Endothelial cell of umbilical vein (primary cell): ENCODE data around the gene ETFA. TPM values are rescaled to one million over a fixed set of nuclear protein-coding genes. Genes with fewer than 3 reads are reported as not detected.
"Not testable (repeated sequence)": the region's sequence is repeated elsewhere in the genome, so short reads cannot be mapped to it uniquely, and the experiment has no call there.

Experiments used
- BruUV-seq: library from RNA; stranded (reverse); fragments of 400-500 nt; replicated peaks from 2 replicates; lab custom pipeline; 2021; lab: Mats Ljungman, UMichigan
- CTCF ChIA-PET: fragments of 300-600, 350-600 bp; sonication (Branson Sonifier 250); formaldehyde crosslinking; loops from one replicate; lab custom pipeline; 2021; ENCODE audit warnings: antibody characterized with exemption, inconsistent platforms; lab: Charles Lee
- POLR2A ChIA-PET: fragments of 300-600, 350-600 bp; sonication (Branson Sonifier 250); formaldehyde crosslinking; loops from one replicate; lab custom pipeline; 2021; ENCODE audit warnings: antibody characterized with exemption, inconsistent platforms; lab: Charles Lee
- DNase-seq: peaks from one replicate; pipeline ENCODE4 v3.0.0-alpha.2; 2011; ENCODE audit warnings: low read depth, low spot score
- FAIRE-seq: peaks from 2 replicates; lab custom pipeline; 2011; peaks lifted over from hg19 to GRCh38; lab: Jason Lieb, UNC
- H2AFZ ChIP-seq: 2 replicates; pipeline ENCODE4 v1.6.0; 2012; ENCODE audit warnings: low read depth, low read length, control low read depth, inconsistent platforms
- H3K27ac ChIP-seq: 2 replicates; pipeline ENCODE4 v1.5.1; 2011; ENCODE audit warnings: low read depth, mild to moderate bottlenecking, control low read depth, low read length, moderate library complexity; ENCODE audit not compliant: insufficient read depth
- H3K27me3 ChIP-seq, 2 experiments: 2 replicates each; pipeline versions ENCODE4 v1.6.0 to v1.6.1; 2011; ENCODE audit warnings: low read length in 2 of 2, mixed read lengths in 1 of 2; ENCODE audit not compliant: control insufficient read depth in 2 of 2, insufficient read depth in 2 of 2
- H3K36me3 ChIP-seq, 2 experiments: 2 replicates in 1 of 2; 3 replicates in 1 of 2; pipeline ENCODE4 v1.5.1; 2011; ENCODE audit warnings: low read length in 2 of 2, mild to moderate bottlenecking in 1 of 2, moderate library complexity in 1 of 2; ENCODE audit not compliant: control insufficient read depth in 2 of 2, insufficient read depth in 2 of 2; ENCODE audit errors: extremely low read depth in 1 of 2
- H3K4me1 ChIP-seq: 3 replicates; pipeline ENCODE4 v1.5.1; 2011; ENCODE audit warnings: mild to moderate bottlenecking, low read length; ENCODE audit not compliant: control insufficient read depth, insufficient read depth; ENCODE audit errors: extremely low read depth
- H3K4me2 ChIP-seq: 2 replicates; pipeline ENCODE4 v1.6.1; 2011; ENCODE audit warnings: low read length, control low read depth, mixed read lengths; ENCODE audit not compliant: insufficient read depth
- H3K4me3 ChIP-seq, 3 experiments: fragments of 200-600 bp in 1 of 3; sonication (generic), shearing (Covaris generic) in 1 of 3; replicated peaks in 1 of 3; 2 replicates each; pipeline ENCODE4 v1.5.1; 2011 to 2016; ENCODE audit warnings: control low read depth in 3 of 3, low read length in 3 of 3, mild to moderate bottlenecking in 2 of 3, inconsistent platforms in 1 of 3, low read depth in 1 of 3, moderate library complexity in 1 of 3; ENCODE audit not compliant: insufficient read depth in 1 of 3
- H3K79me2 ChIP-seq: 2 replicates; pipeline ENCODE4 v1.6.0; 2012; ENCODE audit warnings: low read length, inconsistent platforms; ENCODE audit not compliant: control insufficient read depth, insufficient read depth
- H3K9ac ChIP-seq: replicated peaks from 2 replicates; pipeline ENCODE3; 2011; ENCODE audit warnings: low read length, control low read depth; ENCODE audit not compliant: insufficient read depth; ENCODE audit errors: extremely low read depth
- H3K9me1 ChIP-seq: replicated peaks from 3 replicates; pipeline ENCODE4 v1.6.0; 2011; ENCODE audit warnings: mild to moderate bottlenecking, low read length; ENCODE audit not compliant: control insufficient read depth, insufficient read depth; ENCODE audit errors: extremely low read depth
- H3K9me3 ChIP-seq: replicated peaks from 2 replicates; pipeline ENCODE4 v1.5.1; 2012; ENCODE audit warnings: low read length, inconsistent platforms; ENCODE audit not compliant: control insufficient read depth, insufficient read depth
- H4K20me1 ChIP-seq: replicated peaks from 2 replicates; pipeline ENCODE3; 2011; ENCODE audit warnings: mild to moderate bottlenecking, low read length; ENCODE audit not compliant: control insufficient read depth, insufficient read depth; ENCODE audit errors: extremely low read depth
- EZH2 ChIP-seq: IDR thresholded peaks from 2 replicates; pipeline ENCODE4 v1.6.1; 2012; ENCODE audit warnings: borderline replicate concordance, low read depth, mild to moderate bottlenecking, moderate library complexity, low read length, inconsistent platforms; ENCODE audit not compliant: severe bottlenecking
- FOS ChIP-seq: IDR thresholded peaks from 2 replicates; pipeline ENCODE4 v1.6.1; 2011; ENCODE audit warnings: mild to moderate bottlenecking, low read length, moderate library complexity, borderline replicate concordance; ENCODE audit not compliant: insufficient read depth
- GATA2 ChIP-seq: IDR thresholded peaks from 2 replicates; pipeline ENCODE4 v1.7.0; 2011; ENCODE audit warnings: low read depth, mild to moderate bottlenecking, moderate library complexity, mixed read lengths, low read length; ENCODE audit not compliant: insufficient read length, insufficient read depth
- JUN ChIP-seq: IDR thresholded peaks from 2 replicates; pipeline ENCODE4 v1.6.1; 2011; ENCODE audit warnings: borderline replicate concordance, low read depth; ENCODE audit not compliant: insufficient read length, insufficient read depth
- MYC ChIP-seq: IDR thresholded peaks from one replicate; pipeline ENCODE4 v1.6.1; 2011; ENCODE audit warnings: mild to moderate bottlenecking, low read depth, low read length
- POLR2A ChIP-seq: IDR thresholded peaks from 2 replicates; pipeline ENCODE4 v1.6.1; 2012; ENCODE audit warnings: low read depth, mild to moderate bottlenecking, control low read depth, low read length
- POLR2AphosphoS5 ChIP-seq: IDR thresholded peaks from 2 replicates; pipeline ENCODE4 v1.6.1; 2012; ENCODE audit warnings: low read depth, mild to moderate bottlenecking, control low read depth, low read length, moderate library complexity; ENCODE audit not compliant: insufficient read depth
- dilution Hi-C: fragments of 300-500 bp; cut with MboI; formaldehyde crosslinking; loops from one replicate; pipeline ENCODE4 v1.15.0; 2019; ENCODE audit warnings: low sequenced_read_pairs; ENCODE audit not compliant: extremely low pct_ligation_motif_present
- intact Hi-C: fragments of 100-400 bp; cut with micrococcal nuclease; formaldehyde crosslinking; loops from one replicate; pipeline ENCODE4 v1.10.0; 2022
- polyA plus RNA-seq, 4 experiments: library from polyadenylated mRNA; depleted of rRNA in 3 of 4; stranded (reverse) in 3 of 4; unstranded in 1 of 4; fragments of >200 nt; gene quantifications; 2 replicates each; pipeline versions ENCODE4 v1.2.1 to v1.2.3, GENCODE V29; 2011 to 2012; ENCODE audit warnings: missing spikeins in 1 of 4
- total RNA-seq: library from RNA; stranded (reverse); gene quantifications from 2 replicates; pipeline ENCODE4 v1.2.3, GENCODE V29; 2021
- TF ChIP-seq, protein P1 (sequence below): IDR thresholded peaks from 2 replicates; pipeline ENCODE4 v1.6.1; 2011; ENCODE audit not compliant: insufficient read depth, insufficient read length
- TF ChIP-seq, protein P2 (sequence below), 2 donors: IDR thresholded peaks; 1 replicate in 1 of 2; 2 replicates in 1 of 2; pipeline ENCODE4 v1.5.1; 2011; ENCODE audit warnings: low read length in 2 of 2, mild to moderate bottlenecking in 2 of 2, moderate library complexity in 2 of 2, control low read depth in 1 of 2, inconsistent platforms in 1 of 2, low read depth in 1 of 2; ENCODE audit not compliant: insufficient read depth in 1 of 2; ENCODE audit errors: extremely low read depth in 1 of 2

The ETFA gene
- total and polyA plus RNA-seq, 2 donors (not counting 3 experiments of a cell fraction or from before 2014, with no cell fraction given) = 102 to 116 TPM

DNA sequence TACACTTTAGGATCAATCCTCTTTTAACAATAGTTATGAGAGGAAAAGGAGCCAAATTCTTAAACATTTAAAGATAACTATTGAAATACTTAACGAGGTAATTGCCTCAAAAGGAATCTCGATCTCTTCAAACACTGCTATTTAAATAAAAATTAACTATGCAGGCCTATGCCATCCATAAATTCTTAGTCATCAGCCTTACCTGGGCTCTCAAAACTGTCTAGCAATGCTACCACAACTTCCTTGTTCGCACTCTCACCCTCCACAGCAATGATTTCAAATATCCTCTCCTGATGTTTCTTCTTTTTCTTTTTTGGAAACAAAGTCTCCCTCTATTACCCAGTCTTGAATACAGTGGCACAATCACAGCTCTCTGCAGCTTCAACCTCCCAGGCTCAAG, 12.3 kb downstream of the ETFA start:
- FAIRE-seq (no peak), DNase-seq (no peak)
- TF ChIP-seq POLR2AphosphoS5 (no peak), POLR2A (no peak), FOS (no peak), JUN (no peak), GATA2 (no peak), EZH2 (no peak), MYC (no peak)
- TF ChIP-seq, protein P1, sequence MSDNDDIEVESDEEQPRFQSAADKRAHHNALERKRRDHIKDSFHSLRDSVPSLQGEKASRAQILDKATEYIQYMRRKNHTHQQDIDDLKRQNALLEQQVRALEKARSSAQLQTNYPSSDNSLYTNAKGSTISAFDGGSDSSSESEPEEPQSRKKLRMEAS = no peak
- TF ChIP-seq, protein P2, sequence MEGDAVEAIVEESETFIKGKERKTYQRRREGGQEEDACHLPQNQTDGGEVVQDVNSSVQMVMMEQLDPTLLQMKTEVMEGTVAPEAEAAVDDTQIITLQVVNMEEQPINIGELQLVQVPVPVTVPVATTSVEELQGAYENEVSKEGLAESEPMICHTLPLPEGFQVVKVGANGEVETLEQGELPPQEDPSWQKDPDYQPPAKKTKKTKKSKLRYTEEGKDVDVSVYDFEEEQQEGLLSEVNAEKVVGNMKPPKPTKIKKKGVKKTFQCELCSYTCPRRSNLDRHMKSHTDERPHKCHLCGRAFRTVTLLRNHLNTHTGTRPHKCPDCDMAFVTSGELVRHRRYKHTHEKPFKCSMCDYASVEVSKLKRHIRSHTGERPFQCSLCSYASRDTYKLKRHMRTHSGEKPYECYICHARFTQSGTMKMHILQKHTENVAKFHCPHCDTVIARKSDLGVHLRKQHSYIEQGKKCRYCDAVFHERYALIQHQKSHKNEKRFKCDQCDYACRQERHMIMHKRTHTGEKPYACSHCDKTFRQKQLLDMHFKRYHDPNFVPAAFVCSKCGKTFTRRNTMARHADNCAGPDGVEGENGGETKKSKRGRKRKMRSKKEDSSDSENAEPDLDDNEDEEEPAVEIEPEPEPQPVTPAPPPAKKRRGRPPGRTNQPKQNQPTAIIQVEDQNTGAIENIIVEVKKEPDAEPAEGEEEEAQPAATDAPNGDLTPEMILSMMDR (IDR thresholded peaks at IDR 0.05; ENCODE audit: extremely low read depth in 1 of 2, insufficient read depth in 1 of 2, low read depth in 1 of 2, low read length in 2 of 2) = no peak
- Histone ChIP-seq H3K4me3 (no peak overlapping the region), H3K27me3 (no peaks in the 10 kb centered on the region), H3K79me2 (peaks cover 57% of the 10 kb centered on the region), H3K36me3 (no peaks in the 10 kb centered on the region), H3K9ac (no peak overlapping the region), H3K4me1 (peaks cover 3% of the 10 kb centered on the region), H4K20me1 (peaks cover 7% of the 10 kb centered on the region), H3K9me1 (no peaks in the 10 kb centered on the region), H3K27ac (no peak overlapping the region), H2AFZ (no peak overlapping the region), H3K9me3 (no peaks in the 10 kb centered on the region), H3K4me2 (no peak overlapping the region)
- dilution Hi-C loops (no loop called here), intact Hi-C loops (no loop called here)
- ChIA-PET POLR2A (no interaction called here), CTCF (interaction anchor here (1.3 kb wide), 1 partner anchor 31 kb away, joined by 3 read pairs; no protein-coding TSS in a partner anchor)
- BruUV-seq = no TSS peak

DNA sequence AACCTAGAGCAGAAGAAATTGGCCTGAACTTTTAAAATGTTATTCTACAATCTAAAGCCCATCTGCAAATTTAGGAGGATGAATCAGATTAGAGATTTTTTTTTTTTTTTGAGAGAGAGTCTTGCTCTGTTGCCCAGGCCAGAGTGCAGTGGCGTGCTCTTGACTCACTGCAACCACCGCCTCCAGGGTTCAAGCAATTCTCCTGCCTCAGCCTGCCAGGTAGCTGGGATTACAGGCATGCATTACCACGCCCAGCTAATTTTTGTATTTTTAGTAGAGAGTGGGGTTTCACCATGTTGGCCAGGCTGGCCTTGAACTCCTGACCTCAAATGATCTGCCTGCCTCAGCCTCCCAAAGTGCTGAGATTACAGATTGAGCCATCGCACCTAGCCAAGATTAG, 13.3 kb downstream of the ETFA start:
- H3K9me3 ChIP-seq, H3K27ac ChIP-seq, POLR2A ChIA-PET, H2AFZ ChIP-seq, H3K36me3 ChIP-seq, H3K9me1 ChIP-seq, H3K9ac ChIP-seq, DNase-seq, H4K20me1 ChIP-seq, dilution Hi-C loops, FAIRE-seq, H3K4me3 ChIP-seq, H3K4me2 ChIP-seq, intact Hi-C loops, H3K27me3 ChIP-seq, BruUV-seq: not testable (repeated sequence)
- CTCF ChIA-PET = interaction anchor here (0.7 to 1.2 kb wide), 3 partner anchors 8 to 12 kb away, joined by 3 to 4 read pairs (median 3); no protein-coding TSS in a partner anchor
- Histone ChIP-seq H3K79me2 (peaks cover 48% of the 10 kb centered on the region), H3K4me1 (peaks cover 12% of the 10 kb centered on the region)
